ENCODE data around the gene SNX5.
A peak's percentile ranks its signal among the peaks of the same experiment; 100 is the strongest.
"Not testable (repeated sequence)": the region's sequence is repeated elsewhere in the genome, so short reads cannot be mapped to it uniquely, and the experiment has no call there.

Gene SNX5

GRCh38 chr20:17960927-17961586, 7.5 kb downstream of the SNX5 start:
- DNase-seq (ENCODE audit: low read depth) = peak; percentile 82
- TF ChIP-seq CTCF (conservative IDR thresholded peaks at IDR 0.05; ENCODE audit: low read depth, low read length) = no peak
- H3K4me3 ChIP-seq (ENCODE audit: low read depth, low read length) = no peak overlapping the region

- not testable (repeated sequence) for H3K4me3 ChIP-seq (ENCODE audit: low read depth, low read length); DNase-seq (ENCODE audit: low read depth)
These were observed 8.2 kb downstream of the SNX5 start for GRCh38 chr20:17960400-17960885.

GRCh38 chr20:17959257-17959627, 9.4 kb downstream of the SNX5 start:
- DNase-seq (ENCODE audit: low read depth) = no peak
- TF ChIP-seq CTCF (conservative IDR thresholded peaks at IDR 0.05; ENCODE audit: low read depth, low read length) = no peak
- H3K4me3 ChIP-seq (ENCODE audit: low read depth, low read length) = no peak overlapping the region

GRCh38 chr20:17958373-17959256, 10.0 kb downstream of the SNX5 start:
- H3K4me3 ChIP-seq (ENCODE audit: low read depth, low read length) = no peak overlapping the region
- DNase-seq (ENCODE audit: low read depth) = peak; percentile 56
- peak; percentile 32 for TF ChIP-seq CTCF (conservative IDR thresholded peaks at IDR 0.05; ENCODE audit: low read depth, low read length)

GRCh38 chr20:17957505-17958363, 10.9 kb downstream of the SNX5 start:
- no peak overlapping the region for H3K4me3 ChIP-seq (ENCODE audit: low read depth, low read length)
- TF ChIP-seq CTCF (conservative IDR thresholded peaks at IDR 0.05; ENCODE audit: low read depth, low read length) = no peak
- peak; percentile 49 for DNase-seq (ENCODE audit: low read depth)

- no peak for TF ChIP-seq CTCF (conservative IDR thresholded peaks at IDR 0.05; ENCODE audit: low read depth, low read length)
- no peak overlapping the region for H3K4me3 ChIP-seq (ENCODE audit: low read depth, low read length)
- DNase-seq (ENCODE audit: low read depth) = no peak
These were observed 12.4 kb downstream of the SNX5 start for GRCh38 chr20:17956099-17956685.
